GM21423 (cell line): ENCODE results near the gene DNLZ.
"Not testable (repeated sequence)": the region's sequence is repeated elsewhere in the genome, so short reads cannot be mapped to it uniquely, and the experiment has no call there.

Experiments used
- ATAC-seq: cut with Tn5 transposase; IDR thresholded peaks from one replicate; pipeline ENCODE4 v1.9.1; 2021; ENCODE audit warnings: mild to moderate bottlenecking, moderate library complexity; ENCODE audit not compliant: unreplicated experiment

Gene DNLZ

DNA sequence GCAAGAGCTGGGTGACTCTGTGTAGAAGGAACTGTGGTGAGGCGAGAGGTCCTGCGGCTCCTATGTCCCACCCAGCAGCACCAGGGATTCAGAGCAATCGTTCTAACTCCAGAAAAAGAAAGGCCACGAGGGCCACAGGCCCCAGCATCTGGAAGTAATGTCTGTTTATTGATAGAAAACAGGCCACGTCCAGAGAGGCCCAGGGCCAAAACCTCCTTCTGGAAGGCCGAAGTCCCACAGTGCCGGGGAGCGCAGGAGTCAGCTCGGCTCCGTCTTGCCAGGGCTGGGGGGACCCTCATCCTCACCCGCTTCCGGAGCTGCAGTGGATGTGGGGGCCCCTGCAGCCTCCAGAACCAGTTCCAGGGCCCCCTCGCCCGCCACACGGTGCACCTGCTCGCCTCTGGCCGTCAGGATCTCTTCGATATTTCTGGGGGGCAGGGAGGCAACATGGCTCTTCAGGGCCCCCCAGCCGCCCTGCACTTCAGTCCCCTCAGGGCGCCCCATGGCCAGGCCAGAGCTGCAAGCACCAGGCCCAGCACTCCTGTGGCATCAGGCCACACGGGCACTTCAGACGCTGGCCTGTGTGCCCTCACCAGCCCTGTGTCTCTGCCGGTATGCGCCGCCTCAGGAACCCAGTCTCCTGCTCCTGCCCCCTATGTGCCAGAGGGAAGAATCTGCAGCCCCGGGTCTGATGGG, 1.6 kb downstream of the DNLZ start:
- ATAC-seq: no peak

DNA sequence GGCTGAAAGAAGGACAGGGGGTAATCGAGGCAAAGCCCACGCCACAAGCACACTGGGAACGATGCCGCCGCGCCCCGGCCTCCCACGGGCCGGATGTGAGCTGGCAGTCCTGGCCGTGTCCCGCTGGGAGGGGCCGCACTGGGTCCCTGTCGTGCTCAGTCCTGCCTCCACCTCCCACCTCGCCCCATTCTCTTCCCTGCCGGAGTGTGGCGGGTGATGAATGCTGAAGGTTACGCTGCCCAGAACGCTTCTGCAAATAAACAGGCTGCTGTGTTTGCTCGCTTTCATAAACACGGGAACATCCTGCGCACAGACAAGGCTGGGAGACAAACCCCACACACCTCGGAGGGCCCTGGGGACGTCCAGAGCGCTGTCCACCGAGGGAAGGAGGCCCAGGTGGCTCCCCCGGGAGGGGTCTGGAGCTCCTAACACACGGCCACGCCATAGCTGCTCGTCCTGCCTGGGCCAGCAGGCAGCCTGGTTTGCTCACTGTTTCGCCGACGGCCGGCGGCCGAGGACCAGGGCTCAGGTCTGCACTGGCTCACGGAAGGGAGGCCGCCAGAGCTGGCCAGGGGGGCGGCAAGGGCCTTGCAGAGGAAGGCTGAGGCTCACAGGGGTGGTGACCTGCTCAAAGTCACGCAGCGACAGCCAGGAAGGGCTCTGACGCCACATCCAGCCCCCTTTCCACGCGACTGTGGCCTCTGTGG, 2.3 kb downstream of the DNLZ start:
- ATAC-seq: no peak

DNA sequence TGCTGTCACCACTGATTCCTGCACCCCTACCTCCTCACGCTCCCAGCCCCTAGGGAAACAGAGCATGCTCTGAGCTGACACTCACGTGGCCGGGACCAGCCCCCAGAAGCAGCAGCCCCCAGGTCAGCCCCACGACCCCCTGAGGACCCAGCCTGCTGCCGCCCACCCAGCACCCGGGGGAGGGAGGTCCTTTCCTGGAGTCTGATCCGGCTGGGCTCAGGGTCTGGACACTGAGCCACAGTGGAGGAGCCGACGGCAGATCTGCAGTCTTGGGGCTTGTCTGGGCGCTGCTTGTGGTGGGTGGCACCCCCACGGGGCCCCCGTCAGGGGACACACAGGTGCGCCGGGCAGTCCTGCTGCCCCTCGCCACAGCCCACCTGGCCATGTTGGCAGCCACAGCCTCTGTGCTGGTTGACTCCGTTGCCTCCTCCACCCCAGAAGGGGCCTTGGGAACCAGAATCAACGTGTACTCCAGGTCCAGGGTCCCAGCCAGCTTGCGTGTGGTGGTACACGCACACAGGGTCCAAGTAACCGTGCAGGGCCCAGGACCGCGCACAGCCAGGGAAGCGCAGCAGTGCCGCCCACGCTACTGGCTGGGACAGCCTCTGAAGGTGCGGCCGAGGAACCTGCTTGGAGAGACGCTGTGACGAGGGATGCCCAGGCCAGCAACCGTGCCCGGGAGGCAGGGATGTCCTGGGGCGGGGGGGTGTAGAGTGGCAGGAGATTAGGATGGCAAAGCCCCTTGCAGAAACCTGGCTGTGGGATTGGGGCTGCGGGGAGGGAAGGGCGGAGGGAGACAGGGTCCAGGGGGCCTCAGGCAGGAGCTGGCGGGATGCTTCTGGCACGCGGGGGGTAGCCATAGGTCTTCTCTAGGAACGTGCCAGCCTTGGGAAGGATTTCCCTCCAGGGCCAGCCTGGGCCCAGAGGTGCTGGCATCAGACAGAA, 3.5 kb downstream of the DNLZ start:
- ATAC-seq: no peak

DNA sequence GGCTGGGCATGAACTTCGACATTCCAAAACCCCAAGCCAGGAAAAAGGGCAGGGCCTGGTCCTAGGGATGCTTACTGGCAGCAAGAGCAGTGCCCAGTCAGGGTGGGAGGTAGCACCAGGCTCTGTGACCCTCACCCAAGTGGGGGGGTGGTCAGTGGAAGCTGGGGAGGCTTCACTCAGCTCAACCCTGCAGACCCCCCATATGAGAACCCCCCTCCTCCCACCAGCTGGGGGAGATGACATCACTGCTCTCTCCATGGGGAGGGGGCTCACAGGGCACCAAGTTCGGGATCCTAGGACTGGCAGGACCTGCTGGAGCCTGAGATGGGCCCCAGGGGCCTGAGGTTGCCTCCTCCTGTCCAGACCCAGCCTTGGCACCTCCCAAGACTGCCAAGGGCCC, 4.7 kb downstream of the DNLZ start:
- no peak for ATAC-seq

DNA sequence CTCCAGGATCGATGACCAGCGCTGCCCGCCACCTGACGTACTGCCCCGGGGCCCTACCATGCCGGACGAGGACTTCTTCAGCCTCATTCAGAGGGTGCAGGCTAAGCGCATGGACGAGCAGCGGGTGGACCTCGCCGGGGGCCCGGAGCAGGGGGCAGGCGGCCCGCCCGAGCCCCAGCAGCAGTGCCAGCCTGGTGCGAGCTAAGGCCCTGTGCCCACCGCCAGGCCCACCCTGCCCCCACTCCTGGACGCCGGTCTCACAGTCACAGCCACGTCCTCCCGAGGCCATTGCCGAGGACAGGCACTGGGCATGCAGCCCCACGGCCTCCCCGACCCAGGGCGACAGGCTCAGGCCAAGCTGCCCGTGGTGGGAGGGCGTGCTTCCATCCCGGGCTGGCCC, 5.5 kb downstream of the DNLZ start:
- ATAC-seq: no peak

DNA sequence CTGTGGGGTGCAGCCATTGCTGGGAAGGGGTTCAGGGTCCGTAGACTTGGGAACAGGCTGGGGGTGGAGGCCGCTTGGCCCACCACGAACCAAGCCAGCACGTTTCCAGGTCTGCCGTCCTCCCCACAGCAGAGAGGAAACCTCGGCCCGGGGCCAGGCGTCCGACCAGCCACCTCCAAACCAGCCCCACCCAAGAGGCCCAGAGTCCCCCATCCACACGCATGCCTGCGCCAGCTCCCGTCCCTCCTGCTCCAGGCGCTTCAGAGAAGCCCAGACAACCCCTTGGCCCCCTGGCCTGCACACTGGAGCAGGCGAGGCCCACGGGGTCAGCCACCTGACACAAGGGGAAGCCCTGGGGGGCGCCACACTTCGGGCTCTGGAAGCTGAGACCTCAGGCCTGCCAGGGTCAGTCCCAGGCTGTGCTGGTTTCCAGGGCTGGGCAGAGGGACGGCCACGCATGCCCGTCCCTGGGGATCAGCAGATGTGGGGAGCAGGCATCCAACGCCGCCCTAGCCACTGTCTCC, 6.3 kb downstream of the DNLZ start:
- no peak for ATAC-seq

DNA sequence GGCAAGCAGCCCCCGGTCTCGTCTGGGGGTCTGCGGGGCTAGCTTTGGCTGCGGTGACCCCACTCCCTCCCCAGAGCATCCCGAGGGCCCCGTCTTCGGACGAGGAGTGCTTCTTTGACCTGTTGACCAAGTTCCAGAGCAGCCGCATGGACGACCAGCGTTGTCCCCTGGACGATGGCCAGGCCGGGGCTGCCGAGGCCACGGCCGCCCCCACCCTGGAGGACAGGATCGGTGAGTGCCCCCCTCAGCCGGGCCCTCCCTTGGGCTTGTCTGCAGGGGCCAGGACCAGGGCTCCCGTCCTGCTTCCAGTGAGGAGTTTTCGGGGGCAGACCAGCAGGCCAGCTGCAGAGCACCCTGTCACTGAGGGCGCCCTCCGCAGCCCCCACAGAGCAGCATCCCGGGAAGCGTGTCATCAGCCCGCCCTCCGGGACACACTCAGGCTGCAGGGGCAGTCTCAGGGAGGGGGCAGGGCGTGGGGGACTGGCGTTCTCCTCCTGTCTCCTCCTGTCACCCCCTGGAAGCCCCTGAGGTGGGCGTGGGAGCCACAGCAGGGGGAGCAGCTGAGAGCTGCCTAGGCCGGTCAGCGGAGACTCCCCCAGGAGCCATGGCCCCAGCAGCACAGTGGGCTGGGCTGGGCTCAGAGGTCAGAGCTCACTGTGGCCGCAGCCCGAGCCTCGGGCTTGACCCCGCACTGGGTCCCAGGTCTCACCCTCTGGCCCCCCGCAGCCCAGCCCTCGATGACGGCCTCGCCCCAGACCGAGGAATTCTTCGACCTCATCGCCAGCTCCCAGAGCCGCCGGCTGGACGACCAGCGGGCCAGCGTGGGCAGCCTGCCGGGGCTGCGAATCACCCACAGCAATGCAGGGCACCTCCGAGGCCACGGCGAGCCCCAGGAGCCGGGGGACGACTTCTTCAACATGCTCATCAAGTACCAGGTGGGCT, 7.7 kb downstream of the DNLZ start:
- no peak for ATAC-seq

DNA sequence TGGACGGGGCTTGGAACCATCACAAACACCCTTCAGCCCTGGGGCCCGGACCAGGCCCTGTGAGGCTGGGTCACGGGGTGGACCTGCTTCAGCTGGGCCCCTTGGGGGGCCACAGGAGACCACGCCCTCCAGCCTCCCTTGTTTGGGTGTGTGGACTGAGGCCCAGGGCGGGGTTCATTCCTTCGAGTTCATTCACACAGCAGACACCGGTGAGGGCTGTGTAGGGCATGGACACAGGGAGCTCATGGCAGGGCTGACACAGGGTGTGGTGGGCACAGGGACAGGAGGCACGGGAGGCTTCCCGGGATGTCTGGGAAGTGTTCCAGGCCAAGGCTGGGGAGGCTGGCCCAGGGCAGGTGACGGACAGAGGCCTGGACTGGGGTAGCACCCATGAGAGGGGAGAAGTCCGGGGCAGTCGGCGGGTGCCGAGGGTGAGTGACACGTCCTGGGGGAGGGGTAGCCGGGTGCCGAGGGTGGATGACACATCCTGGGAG, 8.9 kb downstream of the DNLZ start:
- no peak for ATAC-seq

DNA sequence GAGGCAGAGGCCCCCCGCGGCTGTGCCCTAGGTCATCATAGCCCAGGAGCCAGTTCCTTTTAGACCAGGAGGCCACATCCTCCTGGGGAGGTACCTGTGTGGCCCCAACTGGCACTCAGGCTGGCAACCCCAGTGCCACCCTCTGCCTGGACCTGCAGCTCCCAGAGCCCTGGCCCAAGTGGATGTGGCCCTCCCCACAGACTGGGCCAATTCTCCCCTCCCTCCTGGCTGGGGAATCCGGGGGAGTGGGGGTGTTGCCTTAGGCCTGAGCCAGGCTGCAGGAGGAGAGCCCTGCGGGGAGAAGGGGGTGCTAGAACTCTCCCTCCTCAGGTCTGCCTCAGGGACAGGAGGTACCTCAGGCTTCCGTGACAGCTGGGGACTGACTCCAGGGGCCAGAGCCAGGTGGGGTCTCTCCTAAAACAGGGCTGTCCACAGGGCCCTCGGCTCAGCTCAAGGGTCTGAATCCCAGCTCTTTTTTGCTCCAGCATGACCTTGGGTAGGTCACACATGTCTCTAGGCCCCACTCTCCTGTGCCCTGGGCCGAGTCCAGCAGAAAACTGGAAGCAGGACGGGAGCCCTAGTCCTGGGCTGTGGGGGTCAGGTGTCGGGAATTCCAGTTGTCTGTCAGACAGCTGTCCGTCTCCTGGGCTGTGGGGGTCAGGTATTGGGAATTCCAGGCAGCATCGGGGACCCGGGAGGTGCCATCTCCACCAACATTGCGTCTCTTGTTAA, 9.6 kb downstream of the DNLZ start:
- no peak for ATAC-seq

DNA sequence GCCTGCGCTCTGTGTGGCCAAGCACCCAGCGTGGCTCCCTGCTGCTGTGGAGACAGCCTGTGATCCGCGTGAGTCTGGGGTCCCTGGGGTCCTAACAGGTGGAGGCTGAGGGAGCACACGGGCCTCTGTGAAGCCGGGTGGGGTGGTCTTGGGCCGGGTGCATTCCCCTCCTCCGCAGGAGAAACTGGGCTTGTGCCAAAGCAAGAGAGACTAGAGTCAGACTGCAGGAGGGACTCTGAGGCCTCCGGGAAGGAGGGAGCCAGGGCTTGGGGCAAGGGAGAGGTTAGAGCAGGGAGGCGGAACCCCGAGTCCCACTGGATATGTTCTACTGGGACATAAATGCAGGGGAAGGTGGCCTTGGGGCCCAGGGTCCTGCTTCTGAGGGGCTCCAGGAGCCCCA, 10.5 kb downstream of the DNLZ start:
- no peak for ATAC-seq

DNA sequence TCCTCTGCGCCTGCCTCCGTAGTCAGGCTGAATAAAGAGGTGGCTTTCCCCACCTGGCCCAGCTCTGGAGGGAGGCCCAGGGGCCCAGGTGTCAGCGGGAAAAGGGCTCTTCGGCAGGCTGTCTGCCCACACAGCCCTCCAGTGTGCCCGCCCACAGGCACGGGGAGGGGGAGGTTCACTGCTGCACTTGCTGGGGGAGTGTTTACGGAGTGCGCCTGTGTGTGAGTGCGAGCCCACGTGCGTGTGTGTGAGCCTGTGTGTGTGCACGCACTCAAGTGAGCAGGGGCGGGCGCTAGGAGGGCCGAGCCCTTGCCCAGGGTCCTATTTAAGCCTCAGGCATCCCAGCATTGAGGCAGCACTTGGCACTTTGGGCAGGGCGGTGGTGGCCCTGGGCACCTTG, 10.9 kb downstream of the DNLZ start:
- no peak for ATAC-seq

DNA sequence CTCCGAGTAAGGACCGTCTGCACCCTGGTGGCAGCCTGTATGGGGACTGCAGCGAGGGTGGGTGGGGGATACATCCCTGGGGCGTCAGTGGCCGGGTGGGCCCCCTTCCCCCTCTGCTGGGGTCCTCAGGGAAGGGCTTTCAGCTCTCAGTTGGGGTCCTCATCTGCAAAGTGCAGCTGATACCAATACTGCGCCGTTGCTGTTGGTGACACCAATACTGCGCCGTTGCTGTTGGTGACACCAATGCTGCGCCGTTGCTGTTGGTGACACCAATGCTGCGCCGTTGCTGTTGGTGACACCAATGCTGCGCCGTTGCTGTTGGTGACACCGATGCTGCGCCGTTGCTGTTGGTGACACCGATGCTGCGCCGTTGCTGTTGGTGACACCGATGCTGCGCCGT, 11.7 kb downstream of the DNLZ start:
- ATAC-seq: not testable (repeated sequence)

DNA sequence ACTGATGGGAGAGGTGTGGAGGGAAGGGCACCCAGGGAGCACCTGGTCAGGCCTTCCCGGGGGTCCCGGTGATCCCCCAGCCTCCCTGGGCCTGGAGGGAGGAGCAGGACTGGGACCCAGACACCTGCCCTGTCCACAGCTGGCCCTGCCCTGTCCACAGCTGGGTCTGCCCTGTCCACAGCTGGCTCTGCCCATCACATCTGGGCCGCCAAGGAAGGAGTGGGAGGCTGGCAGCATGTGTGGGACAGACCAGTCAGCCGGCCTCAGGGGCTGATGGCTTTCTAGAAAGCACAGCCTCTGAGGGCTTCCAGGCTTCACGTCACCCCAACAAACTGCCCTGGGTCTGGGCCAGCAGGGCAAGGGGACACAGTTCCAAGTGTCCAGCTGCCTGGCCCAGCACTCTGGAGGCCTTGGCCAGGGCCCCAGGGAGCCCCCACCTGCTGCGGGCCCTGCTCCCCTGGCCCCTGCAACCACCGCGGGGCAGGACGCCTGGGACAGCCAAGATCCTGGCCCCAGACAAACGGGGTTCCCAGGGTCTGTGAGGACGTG, 12.2 kb downstream of the DNLZ start:
- ATAC-seq: no peak

DNA sequence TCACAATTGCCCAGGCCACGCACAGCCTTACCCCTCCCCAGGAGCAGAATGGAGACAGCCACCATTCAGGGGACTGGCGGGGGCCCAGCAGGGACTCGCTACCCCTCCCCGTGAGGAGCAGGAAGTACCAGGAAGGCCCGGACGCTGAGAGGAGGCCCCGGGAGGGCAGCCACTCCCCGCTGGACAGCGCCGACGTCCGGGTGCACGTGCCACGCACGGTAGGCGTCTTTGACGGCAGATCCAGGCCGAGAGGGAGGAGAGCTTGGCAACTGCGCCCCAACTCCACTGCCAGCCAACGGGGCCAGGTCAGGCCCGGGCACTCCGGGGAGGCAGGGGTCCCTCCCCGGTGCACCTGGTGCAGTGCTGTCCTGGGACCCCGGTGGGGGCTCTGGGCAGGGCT, 14.0 kb downstream of the DNLZ start:
- ATAC-seq: no peak

DNA sequence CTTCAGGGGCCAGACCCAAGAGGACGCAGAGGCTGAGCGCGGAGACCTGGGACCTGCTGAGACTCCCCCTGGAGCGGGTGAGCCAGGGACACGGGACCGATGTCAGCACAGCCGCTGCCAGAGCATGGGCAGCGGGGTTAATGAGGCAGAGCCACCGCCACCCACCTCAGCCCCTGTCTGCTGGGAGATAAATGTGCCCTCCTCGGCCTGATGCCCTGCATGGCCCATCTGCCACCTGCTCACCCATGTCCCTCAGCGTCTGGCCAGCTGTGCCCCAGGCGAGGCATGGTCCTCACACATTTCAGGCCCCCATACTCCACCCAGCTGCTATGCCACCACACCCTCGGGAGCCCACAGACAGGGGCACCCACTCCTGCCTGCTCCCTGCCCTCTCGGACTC, 14.9 kb downstream of the DNLZ start:
- ATAC-seq: no peak

DNA sequence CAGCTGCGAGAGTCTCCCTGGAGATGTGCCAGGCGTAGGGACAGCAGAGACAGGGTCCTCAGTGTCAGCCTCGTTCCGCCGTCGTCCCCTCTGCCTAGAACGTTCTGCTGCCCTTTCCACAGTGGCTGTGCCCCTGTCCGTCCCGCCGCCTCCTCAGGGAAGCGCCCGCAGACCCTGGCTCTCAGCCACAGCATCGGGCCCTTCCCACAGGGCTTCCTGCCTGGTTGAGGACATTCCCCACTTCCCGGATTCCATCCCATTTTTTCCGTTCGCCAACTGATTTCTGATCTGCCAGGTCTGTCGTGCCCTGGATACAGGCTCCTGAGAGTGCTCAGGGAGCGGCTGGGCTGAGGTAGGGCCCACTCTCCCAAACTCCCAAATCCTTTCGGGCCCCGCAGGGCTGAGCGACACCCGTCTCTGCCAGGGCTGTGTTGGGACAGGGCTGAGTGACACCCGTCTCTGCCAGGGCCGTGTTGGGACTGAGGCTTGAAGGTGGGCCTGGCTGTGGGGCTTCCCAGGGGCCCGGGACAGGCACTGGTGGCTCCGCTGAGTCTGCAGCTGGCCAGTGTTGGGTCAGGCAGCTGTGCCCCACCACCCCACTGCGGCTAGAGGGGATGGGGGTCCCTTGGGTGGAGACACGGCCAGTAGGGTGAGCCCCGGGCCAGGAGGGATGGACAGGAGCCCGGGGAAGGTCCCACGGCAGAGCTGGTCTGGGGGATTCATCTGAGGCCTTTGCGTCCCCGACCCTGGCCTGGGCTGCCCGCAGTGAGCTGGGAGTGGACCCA, 15.9 kb downstream of the DNLZ start:
- ATAC-seq: no peak

DNA sequence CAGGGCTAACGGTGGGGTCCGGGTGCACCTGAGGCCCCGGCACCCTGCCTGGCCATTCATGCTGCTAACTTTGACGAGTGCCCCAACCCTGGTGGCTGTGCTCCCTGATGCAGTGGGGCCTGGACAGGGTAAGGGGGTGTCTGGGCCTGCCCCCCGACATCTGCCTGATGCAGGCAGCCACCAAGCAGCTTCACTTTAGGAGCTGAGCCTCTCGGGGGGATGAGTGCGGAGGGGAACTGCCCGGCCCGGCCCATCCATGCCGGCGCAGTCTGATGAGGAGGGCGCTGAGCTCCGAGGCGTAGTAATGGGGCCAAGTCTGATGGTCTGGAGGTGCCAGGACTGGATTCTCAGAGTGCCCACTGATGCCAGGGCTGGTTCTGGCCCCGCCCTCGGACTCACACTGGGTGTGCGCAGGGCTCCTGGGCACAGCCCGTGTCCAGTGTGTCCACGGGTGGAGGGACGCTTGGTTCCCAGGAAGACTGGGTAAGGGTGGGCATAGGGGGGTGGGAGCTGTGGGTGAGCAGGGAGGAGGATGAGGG, 16.5 kb downstream of the DNLZ start:
- ATAC-seq: no peak

DNA sequence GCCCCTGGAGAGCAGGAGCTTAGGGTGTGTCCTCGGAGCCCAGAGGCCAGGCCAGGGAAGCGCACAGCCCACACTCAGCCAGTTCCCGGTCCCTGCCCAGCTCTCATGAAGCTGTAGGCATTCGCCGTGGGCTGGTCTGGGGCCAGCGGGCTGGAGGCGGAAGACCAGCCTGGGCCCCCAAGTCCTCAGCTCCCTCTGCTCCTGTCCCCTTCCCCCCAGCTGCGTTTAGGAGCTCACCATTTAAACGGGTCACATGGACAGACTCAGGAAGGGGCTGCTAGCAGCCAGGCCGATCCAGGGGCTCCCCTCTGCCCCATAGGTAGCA, 17.4 kb downstream of the DNLZ start:
- ATAC-seq: no peak
